IPS DF 4.7 (cell line): ENCODE data around the gene CCDC127.

Experiments used
- DNase-seq: peaks from one replicate; pipeline ENCODE4 v3.0.0-alpha.2; 2013; ENCODE audit warnings: low spot score; ENCODE audit errors: extremely low read depth

Gene CCDC127

DNA sequence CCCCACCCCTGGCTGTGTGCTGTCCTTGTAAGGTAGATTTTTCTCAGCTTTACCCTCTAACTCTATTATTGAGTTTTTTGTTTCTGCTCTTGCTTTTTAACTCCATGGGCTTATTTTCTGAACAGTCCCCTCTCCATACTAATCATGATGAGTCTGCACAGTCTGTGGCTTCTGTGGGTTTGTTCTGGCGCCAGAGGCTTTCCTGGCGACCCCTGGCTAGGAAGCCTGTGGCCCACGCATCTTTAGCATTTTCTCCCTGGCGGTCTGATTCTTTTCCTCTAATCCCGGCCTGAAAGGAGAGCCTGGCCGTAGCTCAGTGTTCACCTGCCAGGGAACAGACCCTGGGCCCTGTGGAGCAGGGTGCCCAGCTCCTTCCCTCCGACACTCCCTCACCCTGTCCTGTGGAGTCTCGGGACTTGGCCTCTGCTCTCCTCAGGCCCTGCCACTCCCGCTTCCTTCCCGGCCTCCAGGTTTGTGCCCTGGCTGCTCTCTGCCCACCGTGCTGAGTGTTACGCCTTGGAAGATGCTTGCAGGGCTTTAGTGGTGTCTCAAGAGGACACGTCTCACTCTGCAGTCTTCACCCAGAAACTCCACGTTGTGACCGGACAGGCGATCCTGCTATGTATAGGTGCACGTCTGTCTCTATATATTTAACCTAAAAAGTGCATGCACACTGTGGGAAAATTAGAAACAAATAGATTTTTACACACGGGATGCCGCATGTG is 58.3 kb downstream of the CCDC127 start:
- no peak for DNase-seq

DNA sequence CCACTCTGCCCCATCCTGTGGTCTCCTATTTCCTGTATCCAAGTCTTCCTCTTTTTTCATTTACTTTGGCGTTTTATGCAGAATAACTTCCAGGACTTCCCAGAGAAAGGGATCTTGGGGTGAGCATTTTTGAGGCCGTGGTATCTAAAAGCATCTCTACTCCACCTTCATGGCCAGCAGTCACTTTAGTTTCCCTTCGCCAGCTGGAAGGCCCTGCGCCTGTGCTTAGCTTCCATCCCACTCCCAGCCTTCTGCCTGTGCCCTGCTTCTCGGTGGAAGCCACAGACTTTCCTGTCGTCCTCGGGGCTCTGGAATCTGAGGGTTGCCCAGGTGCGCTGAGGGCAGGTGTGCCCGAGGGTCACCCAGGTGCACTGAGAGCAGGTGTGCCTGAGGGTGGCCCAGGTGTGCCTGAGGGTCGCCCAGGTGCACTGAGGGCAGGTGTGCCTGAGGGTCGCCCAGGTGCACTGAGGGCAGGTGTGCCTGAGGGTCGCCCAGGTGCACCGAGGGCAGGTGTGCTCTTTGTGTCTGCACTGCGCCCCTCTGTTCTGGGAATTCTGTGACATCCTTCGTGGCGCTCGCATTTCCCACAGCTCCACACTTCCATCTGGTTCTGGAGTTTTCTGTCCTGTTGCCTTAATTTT is 59.0 kb downstream of the CCDC127 start:
- DNase-seq, result no peak

DNA sequence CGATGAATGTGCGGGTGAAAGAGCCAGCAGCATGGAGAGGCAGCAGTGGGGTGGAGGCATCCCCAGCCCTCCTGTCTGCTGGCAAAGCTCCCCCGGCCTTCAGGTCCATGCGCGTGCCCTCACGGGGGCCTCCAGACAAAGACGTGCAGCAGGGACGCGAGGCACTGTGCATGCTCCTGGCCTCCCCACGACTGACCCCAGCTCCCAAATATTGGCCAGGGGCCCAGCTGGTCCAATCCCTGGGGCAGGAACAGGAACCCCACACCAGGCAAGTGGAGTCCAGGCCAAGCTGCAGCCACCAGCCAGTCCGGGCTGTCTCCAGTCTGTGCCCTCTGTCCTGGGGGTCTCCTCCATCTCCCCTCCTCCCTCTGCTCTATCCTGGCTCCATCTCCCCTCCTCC is 60.2 kb downstream of the CCDC127 start:
- DNase-seq, result no peak

GRCh38 chr5:157126-157715 is 60.7 kb downstream of the CCDC127 start:
- no peak for DNase-seq

GRCh38 chr5:156411-157072 is 61.4 kb downstream of the CCDC127 start:
- no peak for DNase-seq

DNA sequence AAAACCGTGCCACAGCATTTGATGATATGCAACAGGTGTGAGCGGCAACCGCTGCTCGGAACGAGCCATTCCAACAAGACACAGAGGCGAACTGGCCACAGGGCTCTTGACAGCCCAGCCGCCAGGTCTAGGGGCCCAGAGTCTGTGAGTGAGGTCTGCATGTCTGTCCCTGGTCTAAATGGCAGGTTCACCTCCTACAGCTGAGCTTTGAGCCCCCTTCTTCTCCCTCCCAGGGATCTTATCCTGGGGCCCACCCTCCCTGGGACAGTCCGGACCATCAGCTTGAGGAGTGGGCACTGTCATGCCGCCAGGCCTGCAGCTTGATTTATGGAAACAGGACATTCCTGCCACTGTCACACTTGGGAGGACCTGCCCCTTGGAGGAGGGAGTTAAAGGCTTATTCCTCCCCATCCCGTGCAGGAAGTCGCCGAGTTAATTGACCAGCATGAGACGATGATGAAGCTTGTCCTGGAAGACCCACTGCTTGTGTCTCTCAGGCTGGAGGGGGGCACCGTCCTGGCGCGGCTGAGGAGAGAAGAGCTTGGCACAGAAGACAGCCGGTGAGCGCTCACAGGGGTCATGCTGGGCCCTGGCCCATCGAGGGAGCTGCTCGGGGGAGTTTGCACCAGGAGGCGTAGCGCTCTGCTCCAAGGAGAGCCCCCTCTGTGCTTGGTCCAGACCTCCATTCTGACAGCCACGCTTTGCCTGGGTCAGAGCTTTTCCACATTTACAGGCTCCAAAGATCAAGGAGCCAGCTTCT is 62.1 kb downstream of the CCDC127 start:
- DNase-seq, result no peak

DNA sequence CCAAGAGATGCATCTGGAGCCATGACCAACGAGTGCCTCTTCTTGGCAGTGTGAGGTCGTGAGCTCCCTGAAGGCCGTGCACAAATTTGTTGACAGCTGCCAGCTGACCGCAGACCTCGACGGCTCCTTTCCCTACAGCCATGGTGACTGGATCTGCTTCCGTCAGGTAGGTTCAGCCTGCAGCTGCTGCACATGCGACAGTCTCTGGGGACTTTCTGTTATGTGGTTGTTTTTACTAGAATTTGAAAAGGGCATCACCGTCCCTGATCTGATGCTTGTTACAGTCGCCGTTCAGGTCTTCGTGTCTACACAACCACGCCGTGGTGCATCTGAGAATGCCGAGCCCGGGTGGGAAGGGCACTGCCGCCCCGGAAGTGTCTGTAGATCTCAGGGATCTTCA is 63.1 kb downstream of the CCDC127 start:
- DNase-seq, result no peak

- DNase-seq, result no peak
Measured at GRCh38 chr5:154236-154635, 63.7 kb downstream of the CCDC127 start.

DNA sequence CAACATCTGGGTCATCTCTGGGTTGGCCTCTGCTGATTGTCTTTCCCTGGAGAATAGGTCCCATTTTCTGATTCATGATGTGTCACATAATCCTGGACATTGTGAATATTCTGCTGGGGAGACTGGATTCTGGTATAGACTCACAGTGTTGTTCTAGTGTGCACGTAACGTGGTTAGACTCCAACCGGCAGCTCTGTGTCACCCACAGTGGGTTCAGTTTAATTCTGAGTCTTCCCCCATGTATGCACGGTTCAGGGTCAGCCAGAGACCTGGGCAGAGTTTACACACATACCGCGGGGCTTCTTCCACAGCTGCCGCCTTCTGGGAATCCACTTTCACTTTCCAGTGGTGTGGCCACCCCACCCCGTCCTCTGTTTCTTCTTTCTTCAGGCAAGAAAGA is 64.7 kb downstream of the CCDC127 start:
- no peak for DNase-seq

DNA sequence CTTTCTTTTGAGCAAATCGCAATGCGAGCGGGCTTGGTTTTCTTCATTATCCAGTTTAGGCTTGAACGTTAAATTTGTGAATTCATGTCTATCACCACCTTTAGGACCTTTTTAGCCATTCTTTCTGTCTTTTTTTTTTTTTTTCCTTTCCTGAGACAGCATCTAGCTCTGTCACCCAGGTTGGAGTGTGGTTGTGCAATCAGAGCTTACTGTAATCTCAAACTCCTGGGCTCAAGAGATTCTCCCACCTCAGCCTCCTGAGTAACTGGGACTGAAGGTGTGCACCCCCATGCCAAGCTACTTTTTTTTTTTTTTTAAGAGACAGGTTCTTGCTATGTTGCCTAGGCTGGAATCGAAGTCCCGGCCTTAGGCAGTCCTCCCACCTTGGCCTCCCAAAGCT is 65.9 kb downstream of the CCDC127 start:
- DNase-seq, result no peak

GRCh38 chr5:150746-151145 is 67.2 kb downstream of the CCDC127 start:
- no peak for DNase-seq

DNA sequence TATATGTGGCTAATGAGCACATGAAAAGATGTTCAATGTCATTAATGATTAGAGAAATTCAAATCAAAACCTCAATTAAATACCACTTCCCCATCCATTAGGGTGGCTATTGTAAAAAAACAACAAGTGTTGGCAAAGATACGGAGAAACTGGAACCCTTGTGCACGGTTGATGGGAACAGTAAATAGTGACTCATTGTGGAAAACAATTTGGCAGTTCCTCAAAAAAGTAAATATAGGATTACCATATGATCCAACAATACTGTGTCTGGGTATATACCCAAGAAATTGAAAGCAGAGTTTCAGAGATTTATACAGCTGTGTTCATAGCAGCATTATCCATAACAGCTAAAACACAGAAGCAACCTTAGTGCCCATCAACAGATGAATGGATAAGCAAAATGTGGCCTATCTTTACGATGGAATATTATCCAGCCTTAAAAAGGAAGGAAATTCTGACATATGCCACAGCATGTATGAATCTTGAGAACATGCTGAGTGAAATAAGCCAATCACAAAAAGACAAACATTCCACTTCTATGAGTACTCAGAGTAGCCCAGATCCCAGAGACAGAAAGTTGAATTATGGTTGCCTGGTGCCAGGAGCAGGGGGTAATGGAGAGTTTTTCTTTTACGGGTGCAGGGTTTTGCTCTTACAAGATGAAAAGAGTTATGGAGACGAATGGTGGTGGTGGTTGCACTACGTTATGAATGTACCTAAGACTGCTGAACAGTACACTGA is 68.0 kb downstream of the CCDC127 start:
- no peak for DNase-seq

DNA sequence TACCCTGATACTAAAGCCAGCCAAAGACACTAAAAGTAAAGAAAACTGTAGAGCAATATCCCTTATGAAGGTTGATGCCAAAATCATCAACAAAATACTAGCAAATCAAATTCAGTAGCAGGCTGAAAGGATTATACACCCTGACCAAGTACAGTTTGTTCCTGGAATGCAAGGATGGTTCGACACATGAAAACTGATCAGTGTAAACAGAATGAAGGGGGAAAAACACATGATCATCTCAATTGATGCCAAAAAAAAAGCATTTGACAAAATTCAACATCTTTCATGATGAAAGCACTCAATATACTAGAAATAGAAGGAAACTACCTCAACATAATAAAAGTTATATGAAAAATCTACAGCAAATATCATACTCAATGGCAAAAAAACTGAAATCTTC is 70.2 kb downstream of the CCDC127 start:
- DNase-seq, result no peak
